Measurements from ENCODE around the gene SWT1. TPM values are rescaled to one million over a fixed set of nuclear protein-coding genes. Genes with fewer than 3 reads are reported as not detected.

SWT1 gene
- total RNA-seq, 1 experiment from 2014 or later, result 2.7 TPM

DNA sequence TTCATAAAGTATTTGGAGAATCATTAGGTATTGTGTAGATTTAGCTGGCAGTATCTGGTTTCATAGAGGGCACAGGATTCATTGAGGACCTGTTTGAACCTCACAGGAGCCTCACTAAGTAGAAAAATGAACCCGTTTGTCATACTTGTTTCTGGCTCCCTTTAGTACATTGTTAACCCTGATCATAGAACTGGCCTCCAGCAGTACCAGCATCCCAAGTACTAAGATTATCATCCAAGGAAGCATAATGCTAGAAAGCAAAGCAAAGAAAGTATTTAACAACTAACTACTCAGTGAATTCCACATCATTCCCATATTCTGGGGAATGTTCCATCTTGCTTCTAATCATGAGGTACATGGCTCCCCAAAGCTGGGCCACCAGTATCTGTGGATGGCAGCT is 105.2 kb downstream of the SWT1 start:
- ChIA-PET CTCF (interaction anchor here (1.0 kb wide), 1 partner anchor 55 kb away, joined by 3 read pairs; the partner anchor contains the start of gene IVNS1ABP), POLR2A (no interaction called here)
- TF ChIP-seq, protein P1, sequence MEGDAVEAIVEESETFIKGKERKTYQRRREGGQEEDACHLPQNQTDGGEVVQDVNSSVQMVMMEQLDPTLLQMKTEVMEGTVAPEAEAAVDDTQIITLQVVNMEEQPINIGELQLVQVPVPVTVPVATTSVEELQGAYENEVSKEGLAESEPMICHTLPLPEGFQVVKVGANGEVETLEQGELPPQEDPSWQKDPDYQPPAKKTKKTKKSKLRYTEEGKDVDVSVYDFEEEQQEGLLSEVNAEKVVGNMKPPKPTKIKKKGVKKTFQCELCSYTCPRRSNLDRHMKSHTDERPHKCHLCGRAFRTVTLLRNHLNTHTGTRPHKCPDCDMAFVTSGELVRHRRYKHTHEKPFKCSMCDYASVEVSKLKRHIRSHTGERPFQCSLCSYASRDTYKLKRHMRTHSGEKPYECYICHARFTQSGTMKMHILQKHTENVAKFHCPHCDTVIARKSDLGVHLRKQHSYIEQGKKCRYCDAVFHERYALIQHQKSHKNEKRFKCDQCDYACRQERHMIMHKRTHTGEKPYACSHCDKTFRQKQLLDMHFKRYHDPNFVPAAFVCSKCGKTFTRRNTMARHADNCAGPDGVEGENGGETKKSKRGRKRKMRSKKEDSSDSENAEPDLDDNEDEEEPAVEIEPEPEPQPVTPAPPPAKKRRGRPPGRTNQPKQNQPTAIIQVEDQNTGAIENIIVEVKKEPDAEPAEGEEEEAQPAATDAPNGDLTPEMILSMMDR (IDR thresholded peaks at IDR 0.05; ENCODE audit: insufficient read depth in 1 of 2, low read depth in 1 of 2, low read length in 1 of 2, severe bottlenecking in 1 of 2, unreplicated experiment in 1 of 2), result no peak

DNA sequence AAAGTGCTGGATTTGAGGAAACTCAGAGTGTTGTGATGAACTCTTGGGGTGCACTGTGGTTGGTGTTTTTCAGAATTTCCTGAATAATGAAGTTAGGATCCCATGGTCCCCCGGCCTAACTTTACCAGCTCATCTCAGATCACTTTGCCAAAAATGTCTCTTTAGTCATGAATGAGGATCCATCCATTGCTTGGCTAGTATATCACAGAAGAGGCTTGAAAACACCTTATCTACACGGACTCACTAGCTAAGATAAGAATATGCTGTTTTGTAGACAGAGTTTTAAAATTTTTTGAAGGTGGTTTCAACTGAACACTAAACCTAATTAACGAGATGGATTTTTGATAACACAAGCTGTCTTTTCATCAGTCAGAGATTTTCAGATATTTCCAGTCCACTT is 106.3 kb downstream of the SWT1 start:
- no peak overlapping the region for H3K27ac Mint-ChIP-seq (ENCODE audit: unreplicated experiment)
- peaks cover 29% of the 10 kb centered on the region for H3K4me1 Mint-ChIP-seq (ENCODE audit: low read depth, unreplicated experiment)
- intact Hi-C loops (cut with micrococcal nuclease; ENCODE audit: unreplicated experiment), result no loop called here
- Histone ChIP-seq H3K4me3 (ENCODE audit: low read depth, low read length) (no peak overlapping the region), H3K4me1 (peaks cover 28% of the 10 kb centered on the region), H3K9me3 (no peaks in the 10 kb centered on the region), H3K36me3 (ENCODE audit: control insufficient read depth, insufficient read depth, low read length) (no peaks in the 10 kb centered on the region), H3K27me3 (replicated peaks; ENCODE audit: control insufficient read depth, insufficient read depth, low read length) (no peaks in the 10 kb centered on the region)
- ChIA-PET POLR2A (no interaction called here), CTCF (no interaction called here)
- H3K36me3 Mint-ChIP-seq (ENCODE audit: insufficient read depth, unreplicated experiment), result no peaks in the 10 kb centered on the region
- TF ChIP-seq, protein P1 (IDR thresholded peaks at IDR 0.05; ENCODE audit: insufficient read depth in 1 of 2, low read depth in 1 of 2, low read length in 1 of 2, severe bottlenecking in 1 of 2, unreplicated experiment in 1 of 2), result no peak
- BruUV-seq (replicated peaks), result no TSS peak
- no peaks in the 10 kb centered on the region for H3K9me3 Mint-ChIP-seq (ENCODE audit: unreplicated experiment)
- DNase-seq, result no peak
- no peak overlapping the region for H3K4me3 Mint-ChIP-seq (ENCODE audit: unreplicated experiment)
- no peaks in the 10 kb centered on the region for H3K27me3 Mint-ChIP-seq (ENCODE audit: insufficient read depth, unreplicated experiment)

More for the DNA sequence above, 105.2 kb downstream of the SWT1 start:
- no peaks in the 10 kb centered on the region for H3K27me3 Mint-ChIP-seq (ENCODE audit: insufficient read depth, unreplicated experiment)
- no peak overlapping the region for H3K4me3 Mint-ChIP-seq (ENCODE audit: unreplicated experiment)
- no peaks in the 10 kb centered on the region for H3K27me3 ChIP-seq (replicated peaks; ENCODE audit: control insufficient read depth, insufficient read depth, low read length)
- H3K4me1 Mint-ChIP-seq (ENCODE audit: low read depth, unreplicated experiment), result peaks cover 27% of the 10 kb centered on the region
- intact Hi-C loops (cut with micrococcal nuclease; ENCODE audit: unreplicated experiment), result no loop called here
- H3K36me3 ChIP-seq (ENCODE audit: control insufficient read depth, insufficient read depth, low read length), result no peaks in the 10 kb centered on the region
- peaks cover 31% of the 10 kb centered on the region for H3K4me1 ChIP-seq
- H3K9me3 Mint-ChIP-seq (ENCODE audit: unreplicated experiment), result no peaks in the 10 kb centered on the region
- H3K4me3 ChIP-seq (ENCODE audit: low read depth, low read length), result no peak overlapping the region
- no peak overlapping the region for H3K27ac Mint-ChIP-seq (ENCODE audit: unreplicated experiment)
- BruUV-seq (replicated peaks), result no TSS peak
- peaks cover 5% of the 10 kb centered on the region for H3K36me3 Mint-ChIP-seq (ENCODE audit: insufficient read depth, unreplicated experiment)
- no peaks in the 10 kb centered on the region for H3K9me3 ChIP-seq
- no peak for DNase-seq

DNA sequence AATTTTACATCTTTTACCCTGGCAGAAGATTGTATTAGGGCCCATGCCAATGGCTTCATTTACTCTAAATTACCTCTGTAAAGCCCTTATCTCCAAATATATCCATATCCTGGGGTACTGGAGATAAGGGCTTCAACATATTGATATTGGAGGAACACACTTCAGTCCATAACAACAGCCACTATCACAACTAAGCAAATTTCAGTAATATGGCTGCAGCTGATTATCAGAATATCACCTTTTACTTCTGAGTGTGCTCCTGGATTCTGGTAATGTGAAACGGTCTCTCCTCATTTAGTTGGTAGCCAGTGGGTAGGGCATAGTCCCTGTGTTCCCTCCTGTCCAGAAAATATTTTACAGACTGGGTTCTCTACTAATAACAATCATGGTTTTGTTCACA is 106.8 kb downstream of the SWT1 start:
- intact Hi-C loops (cut with micrococcal nuclease; ENCODE audit: unreplicated experiment), result no loop called here
- H3K9me3 Mint-ChIP-seq (ENCODE audit: unreplicated experiment), result no peaks in the 10 kb centered on the region
- BruUV-seq (replicated peaks), result no TSS peak

More for the DNA sequence above, 106.8 kb downstream of the SWT1 start:
- no peaks in the 10 kb centered on the region for H3K27me3 Mint-ChIP-seq (ENCODE audit: insufficient read depth, unreplicated experiment)
- no peak overlapping the region for H3K4me3 ChIP-seq (ENCODE audit: low read depth, low read length)
- no peaks in the 10 kb centered on the region for H3K36me3 ChIP-seq (ENCODE audit: control insufficient read depth, insufficient read depth, low read length)
- no peak overlapping the region for H3K27ac Mint-ChIP-seq (ENCODE audit: unreplicated experiment)
- no peak for DNase-seq
- peaks cover 23% of the 10 kb centered on the region for H3K4me1 ChIP-seq
- peaks cover 28% of the 10 kb centered on the region for H3K4me1 Mint-ChIP-seq (ENCODE audit: low read depth, unreplicated experiment)
- H3K9me3 ChIP-seq, result no peaks in the 10 kb centered on the region
- TF ChIP-seq, protein P1 (IDR thresholded peaks at IDR 0.05; ENCODE audit: insufficient read depth in 1 of 2, low read depth in 1 of 2, low read length in 1 of 2, severe bottlenecking in 1 of 2, unreplicated experiment in 1 of 2), result no peak
- ChIA-PET POLR2A (no interaction called here), CTCF (no interaction called here)
- no peaks in the 10 kb centered on the region for H3K27me3 ChIP-seq (replicated peaks; ENCODE audit: control insufficient read depth, insufficient read depth, low read length)
- no peak overlapping the region for H3K4me3 Mint-ChIP-seq (ENCODE audit: unreplicated experiment)
- H3K36me3 Mint-ChIP-seq (ENCODE audit: insufficient read depth, unreplicated experiment), result no peaks in the 10 kb centered on the region

Measured in Caco-2 (cell line).